Caco-2 (cell line): ENCODE measurements around the gene CTSH. TPM values are rescaled to one million over a fixed set of nuclear protein-coding genes. Genes with fewer than 3 reads are reported as not detected.

Source experiments
- BruUV-seq: library from RNA; stranded (reverse); fragments of 400-500 nt; replicated peaks from 2 replicates; lab custom pipeline; 2021; lab: Mats Ljungman, UMichigan
- CTCF ChIA-PET: fragments of 300-600 bp; sonication (Branson Sonifier 250); formaldehyde crosslinking; loops from one replicate; lab custom pipeline; 2022; ENCODE audit warnings: antibody characterized with exemption; lab: Charles Lee
- POLR2A ChIA-PET: fragments of 300-600 bp; sonication (Branson Sonifier 250); formaldehyde crosslinking; loops from one replicate; lab custom pipeline; 2022; ENCODE audit warnings: antibody characterized with exemption; lab: Charles Lee
- DNase-seq, 2 experiments: peaks; one replicate each; pipeline versions ENCODE4 v3.0.0 to v3.0.0-alpha.2; 2020 to 2022
- H3K27me3 ChIP-seq: replicated peaks from 2 replicates; pipeline ENCODE4 v1.6.0; 2011; ENCODE audit warnings: low read length; ENCODE audit not compliant: control insufficient read depth, insufficient read depth
- H3K36me3 ChIP-seq: 2 replicates; pipeline ENCODE4 v1.5.1; 2011; ENCODE audit warnings: low read length; ENCODE audit not compliant: control insufficient read depth, insufficient read depth
- H3K4me1 ChIP-seq: fragments of 250-450 bp; sonication (Bioruptor Pico); 2 replicates; pipeline ENCODE4 v1.5.1; 2020; ENCODE audit warnings: mild to moderate bottlenecking
- H3K4me3 ChIP-seq: 2 replicates; pipeline ENCODE4 v1.5.1; 2011; ENCODE audit warnings: low read depth, mild to moderate bottlenecking, control low read depth, low read length
- H3K9me3 ChIP-seq: fragments of 250-450 bp; sonication (Bioruptor Pico); 2 replicates; pipeline ENCODE4 v1.5.1; 2020; ENCODE audit warnings: mild to moderate bottlenecking, moderate library complexity
- H3K27ac Mint-ChIP-seq: one replicate; pipeline ENCODE4 v1.8.0; 2022; ENCODE audit warnings: mixed read lengths; ENCODE audit not compliant: unreplicated experiment
- H3K27me3 Mint-ChIP-seq: one replicate; pipeline ENCODE4 v1.8.0; 2022; ENCODE audit warnings: mixed read lengths; ENCODE audit not compliant: insufficient read depth, unreplicated experiment
- H3K36me3 Mint-ChIP-seq: one replicate; pipeline ENCODE4 v1.8.0; 2022; ENCODE audit warnings: mild to moderate bottlenecking, mixed read lengths; ENCODE audit not compliant: insufficient read depth, unreplicated experiment
- H3K4me1 Mint-ChIP-seq: one replicate; pipeline ENCODE4 v1.8.0; 2022; ENCODE audit warnings: low read depth, mixed read lengths; ENCODE audit not compliant: unreplicated experiment
- H3K4me3 Mint-ChIP-seq: one replicate; pipeline ENCODE4 v1.8.0; 2022; ENCODE audit warnings: mild to moderate bottlenecking, moderate library complexity, mixed read lengths; ENCODE audit not compliant: unreplicated experiment
- H3K9me3 Mint-ChIP-seq: one replicate; pipeline ENCODE4 v1.8.0; 2022; ENCODE audit warnings: mixed read lengths; ENCODE audit not compliant: unreplicated experiment
- intact Hi-C: fragments of 100-400 bp; cut with micrococcal nuclease; formaldehyde crosslinking; loops from one replicate; pipeline ENCODE4 v1.10.0; 2022; ENCODE audit not compliant: unreplicated experiment
- total RNA-seq: library from RNA; stranded (reverse); gene quantifications from 2 replicates; pipeline ENCODE4 v1.2.3, GENCODE V29; 2022
- TF ChIP-seq, protein P1 (sequence below), 2 experiments: fragments of 200-600 bp in 1 of 2; IDR thresholded peaks; 1 replicate in 1 of 2; 2 replicates in 1 of 2; pipeline versions ENCODE4 v1.5.1 to v1.8.0; 2011 to 2022; ENCODE audit warnings: antibody characterized with exemption in 1 of 2, control low read depth in 1 of 2, inconsistent platforms in 1 of 2, low read depth in 1 of 2, low read length in 1 of 2, mild to moderate bottlenecking in 1 of 2, moderate library complexity in 1 of 2; ENCODE audit not compliant: insufficient read depth in 1 of 2, severe bottlenecking in 1 of 2, unreplicated experiment in 1 of 2

Gene CTSH
- total RNA-seq, 1 experiment from 2014 or later = 183 TPM

GRCh38 chr15:78946493-78946892, 1.6 kb upstream of the CTSH start:
- TF ChIP-seq, protein P1, sequence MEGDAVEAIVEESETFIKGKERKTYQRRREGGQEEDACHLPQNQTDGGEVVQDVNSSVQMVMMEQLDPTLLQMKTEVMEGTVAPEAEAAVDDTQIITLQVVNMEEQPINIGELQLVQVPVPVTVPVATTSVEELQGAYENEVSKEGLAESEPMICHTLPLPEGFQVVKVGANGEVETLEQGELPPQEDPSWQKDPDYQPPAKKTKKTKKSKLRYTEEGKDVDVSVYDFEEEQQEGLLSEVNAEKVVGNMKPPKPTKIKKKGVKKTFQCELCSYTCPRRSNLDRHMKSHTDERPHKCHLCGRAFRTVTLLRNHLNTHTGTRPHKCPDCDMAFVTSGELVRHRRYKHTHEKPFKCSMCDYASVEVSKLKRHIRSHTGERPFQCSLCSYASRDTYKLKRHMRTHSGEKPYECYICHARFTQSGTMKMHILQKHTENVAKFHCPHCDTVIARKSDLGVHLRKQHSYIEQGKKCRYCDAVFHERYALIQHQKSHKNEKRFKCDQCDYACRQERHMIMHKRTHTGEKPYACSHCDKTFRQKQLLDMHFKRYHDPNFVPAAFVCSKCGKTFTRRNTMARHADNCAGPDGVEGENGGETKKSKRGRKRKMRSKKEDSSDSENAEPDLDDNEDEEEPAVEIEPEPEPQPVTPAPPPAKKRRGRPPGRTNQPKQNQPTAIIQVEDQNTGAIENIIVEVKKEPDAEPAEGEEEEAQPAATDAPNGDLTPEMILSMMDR (IDR thresholded peaks at IDR 0.05; ENCODE audit: insufficient read depth in 1 of 2, low read depth in 1 of 2, low read length in 1 of 2, severe bottlenecking in 1 of 2, unreplicated experiment in 1 of 2) = no peak
- Histone ChIP-seq H3K27me3 (no peaks in the 10 kb centered on the region), H3K4me3 (no peak overlapping the region), H3K9me3 (no peaks in the 10 kb centered on the region), H3K36me3 (no peaks in the 10 kb centered on the region; the same call in 1 of the 2 replicates), H3K4me1 (peaks cover 34% of the 10 kb centered on the region)
- intact Hi-C loops = no loop called here
- peaks cover 16% of the 10 kb centered on the region for H3K4me1 Mint-ChIP-seq
- ChIA-PET CTCF (no interaction called here), POLR2A (no interaction called here)
- H3K36me3 Mint-ChIP-seq = peaks cover 6% of the 10 kb centered on the region
- no peaks in the 10 kb centered on the region for H3K9me3 Mint-ChIP-seq
- no TSS peak for BruUV-seq
- H3K27ac Mint-ChIP-seq = no peak overlapping the region
- H3K27me3 Mint-ChIP-seq = no peaks in the 10 kb centered on the region
- H3K4me3 Mint-ChIP-seq = no peak overlapping the region
- DNase-seq = no peak

DNA sequence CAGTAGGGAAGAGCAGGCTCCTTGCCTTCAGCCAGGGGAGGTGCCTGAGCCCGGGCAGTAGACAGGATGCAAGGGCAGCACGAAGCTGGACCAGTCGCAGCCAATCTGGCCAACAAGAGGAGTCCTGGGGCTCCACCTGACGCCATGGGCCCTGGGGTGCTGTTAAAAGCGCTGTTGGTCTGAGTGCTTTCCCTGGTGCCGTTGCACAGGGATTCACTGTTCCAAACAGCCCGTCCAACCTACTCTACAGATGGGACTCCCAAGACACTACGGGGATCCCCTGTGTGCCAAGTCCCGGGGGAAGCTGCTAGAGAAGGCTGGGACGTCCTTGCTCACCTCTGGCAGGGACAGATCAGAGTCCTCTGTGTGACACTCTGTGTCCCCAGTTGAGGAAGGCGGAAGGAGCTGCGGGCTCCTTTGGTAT, 632 bp downstream of the CTSH start:
- DNase-seq = peak in 1 of 2 experiments; percentile 25
- POLR2A ChIA-PET = interaction anchor here (1.4 kb wide), 1 partner anchor 35 kb away, joined by 5 read pairs; no protein-coding TSS in a partner anchor
- TF ChIP-seq, protein P1 (IDR thresholded peaks at IDR 0.05; ENCODE audit: insufficient read depth in 1 of 2, low read depth in 1 of 2, low read length in 1 of 2, severe bottlenecking in 1 of 2, unreplicated experiment in 1 of 2) = no peak

DNA sequence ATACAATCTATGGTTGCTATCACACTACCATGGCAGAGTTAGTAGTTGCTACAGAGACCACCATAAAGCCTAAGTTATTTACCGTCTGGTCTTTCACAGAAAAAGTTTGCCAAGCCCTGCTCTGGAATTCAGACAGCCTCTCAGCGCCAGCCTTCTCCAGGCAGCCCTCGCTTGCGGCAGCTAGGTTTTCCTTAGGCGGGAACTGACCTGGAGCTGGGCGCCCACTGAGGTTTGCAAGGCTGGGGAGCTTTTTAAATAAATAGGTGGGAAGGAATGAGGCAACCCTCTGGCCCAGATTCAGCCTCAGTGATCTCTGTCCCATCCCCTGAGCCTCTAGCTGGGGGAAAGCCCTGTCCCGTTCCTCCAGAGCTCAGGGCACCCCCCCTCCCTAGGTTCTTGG, 1.2 kb downstream of the CTSH start:
- BruUV-seq = TSS peak; percentile 28
- Histone ChIP-seq H3K27me3 (no peaks in the 10 kb centered on the region), H3K4me3 (peak overlapping the region; percentile 82), H3K9me3 (no peaks in the 10 kb centered on the region), H3K36me3 (no peaks in the 10 kb centered on the region; the same call in 1 of the 2 replicates), H3K4me1 (peaks cover 12% of the 10 kb centered on the region)
- Mint-ChIP-seq H3K4me1 (no peaks in the 10 kb centered on the region), H3K9me3 (no peaks in the 10 kb centered on the region), H3K27ac (peak overlapping the region; percentile 70), H3K36me3 (peaks cover 6% of the 10 kb centered on the region), H3K27me3 (no peaks in the 10 kb centered on the region), H3K4me3 (peak overlapping the region; percentile 94)
- TF ChIP-seq, protein P1 (IDR thresholded peaks at IDR 0.05; ENCODE audit: insufficient read depth in 1 of 2, low read depth in 1 of 2, low read length in 1 of 2, severe bottlenecking in 1 of 2, unreplicated experiment in 1 of 2) = no peak
- DNase-seq = peak in 1 of 2 experiments; percentile 45
- POLR2A ChIA-PET = interaction anchor here (1.4 kb wide), 1 partner anchor 36 kb away, joined by 5 read pairs; no protein-coding TSS in a partner anchor
- CTCF ChIA-PET = interaction anchor here (2.3 kb wide), 1 partner anchor 36 kb away, joined by 20 read pairs; no protein-coding TSS in a partner anchor
- intact Hi-C loops = loop anchor here (2.0 kb wide), 1 partner anchor 35 kb away; no protein-coding TSS in a partner anchor

More for the DNA sequence above, 632 bp downstream of the CTSH start:
- peaks cover 6% of the 10 kb centered on the region for H3K36me3 Mint-ChIP-seq
- H3K9me3 Mint-ChIP-seq = no peaks in the 10 kb centered on the region
- Histone ChIP-seq H3K9me3 (no peaks in the 10 kb centered on the region), H3K4me1 (peaks cover 12% of the 10 kb centered on the region), H3K27me3 (no peaks in the 10 kb centered on the region), H3K36me3 (no peaks in the 10 kb centered on the region; the same call in 1 of the 2 replicates), H3K4me3 (peak overlapping the region; percentile 82)
- H3K27me3 Mint-ChIP-seq = no peaks in the 10 kb centered on the region
- no TSS peak for BruUV-seq
- intact Hi-C loops = loop anchor here (2.0 kb wide), 1 partner anchor 35 kb away; no protein-coding TSS in a partner anchor
- H3K27ac Mint-ChIP-seq = peak overlapping the region; percentile 70
- peak overlapping the region; percentile 94 for H3K4me3 Mint-ChIP-seq
- no peaks in the 10 kb centered on the region for H3K4me1 Mint-ChIP-seq
- CTCF ChIA-PET = interaction anchor here (2.3 kb wide), 1 partner anchor 36 kb away, joined by 20 read pairs; no protein-coding TSS in a partner anchor
